ENCODE results near the gene SF3B4.
"Not testable (repeated sequence)": the region's sequence is repeated elsewhere in the genome, so short reads cannot be mapped to it uniquely, and the experiment has no call there.

Gene SF3B4

GRCh38 chr1:149927563-149928400, at the start of gene SF3B4:
Gene SF3B4 (minus strand): TSS chr1:149927803. CDS start chr1:149927759, 44 bp downstream.
- peak; percentile 97 for DNase-seq

GRCh38 chr1:149977345-149977744, 49.7 kb upstream of the SF3B4 start:
- no peak for DNase-seq

- DNase-seq, result no peak
Measured at GRCh38 chr1:149972547-149972946, 44.9 kb upstream of the SF3B4 start.

- DNase-seq, result no peak
Measured at GRCh38 chr1:149967646-149968045, 40.0 kb upstream of the SF3B4 start.

GRCh38 chr1:149967041-149967440, 39.4 kb upstream of the SF3B4 start:
- no peak for DNase-seq

GRCh38 chr1:149966405-149966804, 38.8 kb upstream of the SF3B4 start:
- no peak for DNase-seq

GRCh38 chr1:149965440-149965839, 37.8 kb upstream of the SF3B4 start:
- DNase-seq, result no peak

GRCh38 chr1:149963358-149963757, 35.8 kb upstream of the SF3B4 start:
- no peak for DNase-seq

GRCh38 chr1:149962736-149963135, 35.1 kb upstream of the SF3B4 start:
- no peak for DNase-seq

- peak; percentile 87 for DNase-seq
Measured at GRCh38 chr1:149962039-149962647, 34.5 kb upstream of the SF3B4 start.

- DNase-seq, result not testable (repeated sequence)
Measured at GRCh38 chr1:149957548-149957947, 29.9 kb upstream of the SF3B4 start.

- DNase-seq, result no peak
Measured at GRCh38 chr1:149949911-149950310, 22.3 kb upstream of the SF3B4 start.

GRCh38 chr1:149945206-149945605, 17.6 kb upstream of the SF3B4 start:
- no peak for DNase-seq

GRCh38 chr1:149942885-149943284, 15.3 kb upstream of the SF3B4 start:
- DNase-seq, result no peak

- peak; percentile 72 for DNase-seq
Measured at GRCh38 chr1:149942207-149942606, 14.6 kb upstream of the SF3B4 start.

- DNase-seq, result no peak
Measured at GRCh38 chr1:149940427-149940826, 12.8 kb upstream of the SF3B4 start.

GRCh38 chr1:149938668-149939003, 11.0 kb upstream of the SF3B4 start:
- DNase-seq, result not testable (repeated sequence)

- peak; percentile 12 for DNase-seq
Measured at GRCh38 chr1:149937759-149938158, 10.2 kb upstream of the SF3B4 start.

GRCh38 chr1:149936992-149937705, 9.5 kb upstream of the SF3B4 start:
- DNase-seq, result peak; percentile 71

GRCh38 chr1:149936170-149936991, 8.8 kb upstream of the SF3B4 start, which contains the start of gene MTMR11:
Gene MTMR11 (minus strand): TSS chr1:149936879. CDS start chr1:149936647, 232 bp downstream.
- no peak for DNase-seq

GRCh38 chr1:149934356-149934755, 6.8 kb upstream of the SF3B4 start:
- DNase-seq, result no peak

GRCh38 chr1:149933208-149933607, 5.6 kb upstream of the SF3B4 start:
- no peak for DNase-seq

GRCh38 chr1:149932474-149932873, 4.9 kb upstream of the SF3B4 start:
- DNase-seq, result no peak
